AG08395 (cell line): ENCODE measurements around the gene NELFB.
A peak's percentile ranks its signal among the peaks of the same experiment; 100 is the strongest.

Experiments
- DNase-seq: peaks from one replicate; pipeline ENCODE4 v3.0.0; 2012; ENCODE audit warnings: mixed read lengths, low spot score

Gene NELFB

GRCh38 chr9:137223078-137223970, 31.8 kb upstream of the NELFB start:
- DNase-seq, result peak; percentile 99

- DNase-seq, result no peak
Measured at GRCh38 chr9:137224830-137225694, 30.1 kb upstream of the NELFB start, which contains the start of gene CYSRT1. Gene CYSRT1 (plus strand): TSS chr9:137225174. CDS start chr9:137225622, 448 bp downstream.

- DNase-seq, result no peak
Measured at GRCh38 chr9:137225699-137226331, 29.3 kb upstream of the NELFB start.

- peak; percentile 10 for DNase-seq
Measured at GRCh38 chr9:137226338-137227053, 28.6 kb upstream of the NELFB start.

GRCh38 chr9:137227054-137227852, 27.9 kb upstream of the NELFB start, which contains the start of gene RNF224:
Gene RNF224 (plus strand): TSS chr9:137227502. CDS start chr9:137228336, 834 bp downstream.
- peak; percentile 77 for DNase-seq

- DNase-seq, result no peak
Measured at GRCh38 chr9:137227853-137228505, 27.1 kb upstream of the NELFB start.

- DNase-seq, result no peak
Measured at GRCh38 chr9:137228506-137228967, 26.6 kb upstream of the NELFB start.

GRCh38 chr9:137228968-137229896, 25.9 kb upstream of the NELFB start:
- no peak for DNase-seq

GRCh38 chr9:137229903-137230704, 25.0 kb upstream of the NELFB start:
- DNase-seq, result no peak

- DNase-seq, result no peak
Measured at GRCh38 chr9:137230705-137231371, 24.3 kb upstream of the NELFB start, which contains the start of gene SLC34A3. Gene SLC34A3 (plus strand): TSS chr9:137230901. CDS start chr9:137231703, 802 bp downstream.

- DNase-seq, result no peak
Measured at GRCh38 chr9:137231372-137232039, 23.6 kb upstream of the NELFB start.

- DNase-seq, result no peak
Measured at GRCh38 chr9:137232101-137232500, 23.0 kb upstream of the NELFB start.

GRCh38 chr9:137232510-137232909, 22.6 kb upstream of the NELFB start:
- no peak for DNase-seq

GRCh38 chr9:137233143-137233980, 21.8 kb upstream of the NELFB start:
- no peak for DNase-seq

- DNase-seq, result no peak
Measured at GRCh38 chr9:137234055-137234697, 21.0 kb upstream of the NELFB start.
